HepG2 (cell line): Measurements from ENCODE around the gene SMYD1. TPM values are rescaled to one million over a fixed set of nuclear protein-coding genes. Genes with fewer than 3 reads are reported as not detected.

Source experiments
- GTF2F1 ChIP-seq: fragments of 150-350 bp; IDR thresholded peaks from 2 replicates; pipeline ENCODE4 v1.6.1; 2014; ENCODE audit warnings: low read length
- ISL2 ChIP-seq: sonication (generic); formaldehyde crosslinking; IDR thresholded peaks from 2 replicates; pipeline ENCODE4 v1.5.0; 2020; ENCODE audit warnings: missing genetic modification reagents
- KDM2A ChIP-seq: sonication (generic); formaldehyde crosslinking; IDR thresholded peaks from 2 replicates; pipeline ENCODE4 v1.4.0; 2020; ENCODE audit warnings: low read depth, missing genetic modification reagents, borderline replicate concordance
- MTA3 ChIP-seq: sonication (generic); formaldehyde crosslinking; IDR thresholded peaks from 2 replicates; pipeline ENCODE4 v1.4.0; 2020; ENCODE audit warnings: missing genetic modification reagents
- NCOR1 ChIP-seq: fragments of 200-600 bp; sonication (generic); IDR thresholded peaks from 2 replicates; pipeline ENCODE4 v1.7.0; 2017; ENCODE audit warnings: antibody characterized with exemption, low read length, borderline replicate concordance
- NFATC3 ChIP-seq: sonication (generic); formaldehyde crosslinking; IDR thresholded peaks from 2 replicates; pipeline ENCODE4 v1.5.1; 2020; ENCODE audit warnings: mild to moderate bottlenecking, missing genetic modification reagents
- NFE2 ChIP-seq: sonication (generic); formaldehyde crosslinking; IDR thresholded peaks from 2 replicates; pipeline ENCODE4 v1.4.0; 2020; ENCODE audit warnings: missing genetic modification reagents
- PHF8 ChIP-seq: sonication (generic); formaldehyde crosslinking; IDR thresholded peaks from 2 replicates; pipeline ENCODE4 v1.5.0; 2020; ENCODE audit warnings: missing genetic modification reagents
- PRMT3 ChIP-seq: sonication (generic); formaldehyde crosslinking; IDR thresholded peaks from 2 replicates; pipeline ENCODE4 v1.8.1; 2022; ENCODE audit warnings: low read depth, mild to moderate bottlenecking, moderate library complexity, missing genetic modification reagents, borderline replicate concordance
- SRF ChIP-seq: IDR thresholded peaks from 2 replicates; pipeline ENCODE4 v1.6.1; 2011; ENCODE audit warnings: mild to moderate bottlenecking, low read depth, low read length, moderate library complexity
- ZBTB1 ChIP-seq: sonication (generic); formaldehyde crosslinking; IDR thresholded peaks from 2 replicates; pipeline ENCODE4 v1.4.0; 2020; ENCODE audit warnings: missing genetic modification reagents, borderline replicate concordance
- ZFP90 ChIP-seq: sonication (generic); formaldehyde crosslinking; IDR thresholded peaks from 2 replicates; pipeline ENCODE4 v1.8.0; 2022; ENCODE audit warnings: missing genetic modification reagents, mild to moderate bottlenecking, inconsistent platforms, borderline replicate concordance
- ZFYVE20 ChIP-seq: sonication (generic); formaldehyde crosslinking; IDR thresholded peaks from 2 replicates; pipeline ENCODE4 v1.8.0; 2023; ENCODE audit warnings: low read depth, mild to moderate bottlenecking, moderate library complexity, missing genetic modification reagents, borderline replicate concordance
- ZNF326 ChIP-seq: sonication (generic); formaldehyde crosslinking; IDR thresholded peaks from 2 replicates; pipeline ENCODE4 v1.4.0; 2020; ENCODE audit warnings: missing genetic modification reagents, borderline replicate concordance
- ZNF335 ChIP-seq: sonication (generic); formaldehyde crosslinking; IDR thresholded peaks from 2 replicates; pipeline ENCODE4 v1.4.0; 2020; ENCODE audit warnings: missing genetic modification reagents
- ZNF619 ChIP-seq: sonication (generic); formaldehyde crosslinking; IDR thresholded peaks from 2 replicates; pipeline ENCODE4 v1.4.0; 2020; ENCODE audit warnings: mild to moderate bottlenecking, missing genetic modification reagents
- ZNF710 ChIP-seq: sonication (generic); formaldehyde crosslinking; IDR thresholded peaks from 2 replicates; pipeline ENCODE4 v1.5.0; 2020; ENCODE audit warnings: mild to moderate bottlenecking, missing genetic modification reagents, borderline replicate concordance
- ZNF792 ChIP-seq: IDR thresholded peaks from 2 replicates; pipeline ENCODE4 v1.6.1; 2016
- polyA plus RNA-seq, 8 experiments: library from polyadenylated mRNA; depleted of rRNA in 3 of 8; stranded (reverse) in 7 of 8; unstranded in 1 of 8; fragments of >200 nt; fragmentation: Illumina TruSeq in 4 of 8; extraction: Trizol in 4 of 8; gene quantifications; 2 replicates each; pipeline versions ENCODE4 v1.2.1 to v1.2.3, GENCODE V29; 2011 to 2016; ENCODE audit warnings: low read depth in 4 of 8, missing spikeins in 1 of 8, mixed read lengths in 1 of 8; ENCODE audit not compliant: insufficient read depth in 1 of 8
- total RNA-seq, 5 experiments: library from RNA; depleted of rRNA; stranded (reverse); fragments of >200 nt; fragmentation: Illumina TruSeq; extraction: Trizol; gene quantifications; 2 replicates each; pipeline ENCODE4 v1.2.3, GENCODE V29; 2016; ENCODE audit warnings: low read depth in 1 of 5
- TF ChIP-seq, protein P1 (sequence below): sonication (generic); formaldehyde crosslinking; IDR thresholded peaks from 2 replicates; pipeline ENCODE4 v1.8.1; 2023; ENCODE audit warnings: missing genetic modification reagents, mild to moderate bottlenecking, borderline replicate concordance
- TF ChIP-seq, protein P2 (sequence below): sonication (generic); formaldehyde crosslinking; conservative IDR thresholded peaks from 2 replicates; pipeline ENCODE4 v1.4.0; 2020; ENCODE audit warnings: missing genetic modification reagents
- TF ChIP-seq, protein P3 (sequence below): IDR thresholded peaks from 2 replicates; pipeline ENCODE4 v1.6.1; 2012; ENCODE audit warnings: inconsistent platforms
- TF ChIP-seq, protein P4 (sequence below): sonication (generic); formaldehyde crosslinking; IDR thresholded peaks from 2 replicates; pipeline ENCODE4 v1.4.0; 2020; ENCODE audit warnings: missing genetic modification reagents, low read depth, mild to moderate bottlenecking, borderline replicate concordance
- TF ChIP-seq, protein P5 (sequence below): sonication (generic); formaldehyde crosslinking; IDR thresholded peaks from 2 replicates; pipeline ENCODE4 v1.9.0; 2022; ENCODE audit warnings: low read depth, missing genetic modification reagents

SMYD1 gene
- total and polyA plus RNA-seq, 2 of the 13 experiments (the other 11 are each of a cell fraction or from before 2014, with no cell fraction given) = not detected

DNA sequence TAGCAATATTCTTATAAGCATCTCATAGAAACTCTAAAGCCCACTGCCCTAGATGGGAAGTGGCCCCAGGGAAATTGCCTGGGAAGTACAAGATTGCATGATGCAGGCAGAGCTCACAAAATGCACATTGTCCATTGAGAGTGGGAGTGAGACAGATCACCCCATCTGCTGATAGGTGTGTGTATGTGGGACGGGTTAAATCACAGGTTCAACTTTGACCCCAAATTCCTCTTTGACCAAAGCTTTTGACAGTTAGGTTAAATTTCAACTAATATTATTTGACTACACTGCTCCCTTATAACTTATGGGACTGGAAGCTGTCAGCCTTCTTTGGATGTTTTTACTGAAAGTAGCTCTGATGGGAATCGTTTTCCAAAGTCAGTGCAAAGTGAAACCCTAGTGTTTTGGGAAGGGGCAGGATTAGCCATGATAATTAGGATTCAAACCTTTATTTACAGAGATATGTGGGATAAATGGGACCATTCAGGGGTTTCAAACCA is 71.6 kb downstream of the SMYD1 start (continued):
- TF ChIP-seq SRF = peak; percentile 79
- TF ChIP-seq NCOR1 = peak; percentile 87
- no peak for TF ChIP-seq MTA3
- TF ChIP-seq ISL2 (CRISPR knock-in tag) = peak; percentile 93
- no peak for TF ChIP-seq ZNF619 (CRISPR knock-in tag)
- TF ChIP-seq NFATC3 = no peak
- no peak for TF ChIP-seq NFE2 (CRISPR knock-in tag)
- TF ChIP-seq, protein P1, sequence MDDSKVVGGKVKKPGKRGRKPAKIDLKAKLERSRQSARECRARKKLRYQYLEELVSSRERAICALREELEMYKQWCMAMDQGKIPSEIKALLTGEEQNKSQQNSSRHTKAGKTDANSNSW (CRISPR knock-in tag) = no peak
- TF ChIP-seq KDM2A (CRISPR knock-in tag) = no peak
- peak; percentile 50; the same call in 1 of the 2 replicates for TF ChIP-seq PHF8
- TF ChIP-seq ZNF710 = peak; percentile 83; the same call in 1 of the 2 replicates
- 0 out of 2 replicates have a peak, but pooled peaks have one; percentile 37 for TF ChIP-seq ZFP90 (CRISPR knock-in tag)
- peak; percentile 40; the same call in 1 of the 2 replicates for TF ChIP-seq ZNF335 (CRISPR knock-in tag)
- TF ChIP-seq ZNF326 (CRISPR knock-in tag) = no peak
- TF ChIP-seq ZNF792 (CRISPR knock-in tag) = peak; percentile 80; the same call in 1 of the 2 replicates
- TF ChIP-seq, protein P2, sequence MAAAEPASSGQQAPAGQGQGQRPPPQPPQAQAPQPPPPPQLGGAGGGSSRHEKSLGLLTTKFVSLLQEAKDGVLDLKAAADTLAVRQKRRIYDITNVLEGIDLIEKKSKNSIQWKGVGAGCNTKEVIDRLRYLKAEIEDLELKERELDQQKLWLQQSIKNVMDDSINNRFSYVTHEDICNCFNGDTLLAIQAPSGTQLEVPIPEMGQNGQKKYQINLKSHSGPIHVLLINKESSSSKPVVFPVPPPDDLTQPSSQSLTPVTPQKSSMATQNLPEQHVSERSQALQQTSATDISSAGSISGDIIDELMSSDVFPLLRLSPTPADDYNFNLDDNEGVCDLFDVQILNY = no peak
- TF ChIP-seq, protein P3, sequence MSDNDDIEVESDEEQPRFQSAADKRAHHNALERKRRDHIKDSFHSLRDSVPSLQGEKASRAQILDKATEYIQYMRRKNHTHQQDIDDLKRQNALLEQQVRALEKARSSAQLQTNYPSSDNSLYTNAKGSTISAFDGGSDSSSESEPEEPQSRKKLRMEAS = peak; percentile 66
- TF ChIP-seq, protein P4, sequence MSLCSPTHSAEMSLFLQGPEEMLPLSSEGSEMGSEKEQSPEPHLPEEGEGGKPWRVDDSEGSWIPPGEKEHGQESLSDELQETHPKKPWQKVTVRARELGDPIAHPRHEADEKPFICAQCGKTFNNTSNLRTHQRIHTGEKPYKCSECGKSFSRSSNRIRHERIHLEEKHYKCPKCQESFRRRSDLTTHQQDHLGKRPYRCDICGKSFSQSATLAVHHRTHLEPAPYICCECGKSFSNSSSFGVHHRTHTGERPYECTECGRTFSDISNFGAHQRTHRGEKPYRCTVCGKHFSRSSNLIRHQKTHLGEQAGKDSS (CRISPR knock-in tag) = no peak
- TF ChIP-seq GTF2F1 = no peak
- no peak for TF ChIP-seq PRMT3 (CRISPR knock-in tag)
- TF ChIP-seq ZBTB1 = no peak
- no peak for TF ChIP-seq ZFYVE20
- TF ChIP-seq, protein P5, sequence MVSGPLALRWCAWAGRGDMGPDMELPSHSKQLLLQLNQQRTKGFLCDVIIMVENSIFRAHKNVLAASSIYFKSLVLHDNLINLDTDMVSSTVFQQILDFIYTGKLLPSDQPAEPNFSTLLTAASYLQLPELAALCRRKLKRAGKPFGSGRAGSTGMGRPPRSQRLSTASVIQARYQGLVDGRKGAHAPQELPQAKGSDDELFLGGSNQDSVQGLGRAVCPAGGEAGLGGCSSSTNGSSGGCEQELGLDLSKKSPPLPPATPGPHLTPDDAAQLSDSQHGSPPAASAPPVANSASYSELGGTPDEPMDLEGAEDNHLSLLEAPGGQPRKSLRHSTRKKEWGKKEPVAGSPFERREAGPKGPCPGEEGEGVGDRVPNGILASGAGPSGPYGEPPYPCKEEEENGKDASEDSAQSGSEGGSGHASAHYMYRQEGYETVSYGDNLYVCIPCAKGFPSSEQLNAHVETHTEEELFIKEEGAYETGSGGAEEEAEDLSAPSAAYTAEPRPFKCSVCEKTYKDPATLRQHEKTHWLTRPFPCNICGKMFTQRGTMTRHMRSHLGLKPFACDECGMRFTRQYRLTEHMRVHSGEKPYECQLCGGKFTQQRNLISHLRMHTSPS (CRISPR knock-in tag) = no peak
